Psoas muscle (tissue), 8 donors: ENCODE results near the gene GSX1. TPM values are rescaled to one million over a fixed set of nuclear protein-coding genes. Genes with fewer than 3 reads are reported as not detected.
"Not testable (repeated sequence)": the region's sequence is repeated elsewhere in the genome, so short reads cannot be mapped to it uniquely, and the experiment has no call there.

Experiments
- ATAC-seq, 4 donors: fragments of 200-7000 bp; cut with Tn5 transposase; one replicate each; pipeline ENCODE4 v1.9.1; 2020; ENCODE audit warnings: moderate library complexity in 3 of 4, mild to moderate bottlenecking in 2 of 4
- DNase-seq, 2 donors: peaks; one replicate each; pipeline ENCODE4 v3.0.0-alpha.2; 2020
- H3K27ac ChIP-seq: fragments of 200-600 bp; one replicate; pipeline ENCODE4 v1.8.0; 2022
- H3K27me3 ChIP-seq, 3 donors: fragments of 200-600 bp in 1 of 3; one replicate each; pipeline versions ENCODE4 v1.6.1 to v1.8.0; 2013 to 2022; ENCODE audit warnings: low read length in 2 of 3, mild to moderate bottlenecking in 2 of 3, moderate library complexity in 1 of 3; ENCODE audit not compliant: insufficient read depth in 3 of 3
- H3K36me3 ChIP-seq, 2 donors: fragments of 200-600 bp in 1 of 2; one replicate each; pipeline versions ENCODE4 v1.6.1 to v1.8.0; 2013 to 2022; ENCODE audit warnings: low read depth in 1 of 2, mild to moderate bottlenecking in 1 of 2, moderate library complexity in 1 of 2; ENCODE audit not compliant: insufficient read depth in 1 of 2
- H3K4me1 ChIP-seq: fragments of 200-600 bp; one replicate; pipeline ENCODE4 v1.8.0; 2022
- H3K4me3 ChIP-seq: fragments of 200-600 bp; one replicate; pipeline ENCODE4 v1.8.0; 2022; ENCODE audit warnings: mild to moderate bottlenecking
- H3K9me3 ChIP-seq: fragments of 200-600 bp; one replicate; pipeline ENCODE4 v1.8.0; 2022
- CTCF ChIP-seq: fragments of 200-600 bp; IDR thresholded peaks from one replicate; pipeline ENCODE4 v1.8.0; 2022; ENCODE audit warnings: antibody characterized with exemption
- WGBS, 3 donors: extraction: QIAGEN DNeasy Blood & Tissue Kit; methylation state at CpG; one replicate each; pipeline versions ENCODE4 v1.1.6 to v1.1.7; 2013; 5-methylcytosine and 5-hydroxymethylcytosine counted together
- intact Hi-C, 2 donors: fragments of 100-400 bp; cut with DNase I; formaldehyde crosslinking; loops; one replicate each; pipeline versions ENCODE4 v1.11.0 to v1.14.2; 2022
- polyA plus RNA-seq, 3 donors: library from polyadenylated mRNA; stranded (reverse); fragments of 200-250 nt; gene quantifications; one replicate each; pipeline ENCODE4 v1.2.3, GENCODE V29; 2013
- total RNA-seq, 4 donors: library from RNA; stranded (reverse); fragmentation: NEBNext Ultra II Directional in 2 of 4; extraction: Animal tissue kit (Norgen Biotek cat#: 25700) in 2 of 4; gene quantifications; one replicate each; pipeline versions ENCODE4 v1.2.1 to v1.2.4, GENCODE V29; 2021 to 2023
- donor health status: healthy with polysubstance abuse.
- donor health status: DM: no; HTN: no; CAD: no; lungs with moderate emphysema.
- donor health status: Bipolar disorder and iron deficiency.
- donor health status: healthy.
- donor health status: DM: yes; HTN: yes; CAD: no.
- donor health status: DM: no; HTN: no; CAD: no.
- donor health status: DM: no; HTN: no; CAD: no.
- donor health status: DM: yes; HTN: yes; CAD: no.

Gene GSX1
- total and polyA plus RNA-seq, 7 donors: not detected

- Histone ChIP-seq H3K4me1 (no peaks in the 10 kb centered on the region), H3K27me3 (peaks cover 0 to 55% (median 1%) of the 10 kb centered on the region in 3 donors), H3K9me3 (no peaks in the 10 kb centered on the region), H3K27ac (no peak overlapping the region), H3K36me3 (no peaks in the 10 kb centered on the region), H3K4me3 (no peak overlapping the region)
- WGBS, 3 donors: 56 to 64% (median 61%) methylated on average over 7 of the region's 7 CpGs
- ATAC-seq: no peak
- intact Hi-C loops: no loop called here
- TF ChIP-seq CTCF: no peak
- no peak for DNase-seq
Observed at GRCh38 chr13:27810009-27810408, 17.7 kb downstream of the GSX1 start.

- no peak overlapping the region for H3K4me3 ChIP-seq
- ATAC-seq (no peak), DNase-seq (no peak)
- WGBS, 3 donors: 44 to 55% (median 53%) methylated on average over 2 of the region's 2 CpGs
- H3K27ac ChIP-seq: no peak overlapping the region
- intact Hi-C loops: no loop called here
- H3K36me3 ChIP-seq: no peaks in the 10 kb centered on the region
- H3K4me1 ChIP-seq: no peaks in the 10 kb centered on the region
- TF ChIP-seq CTCF: no peak
- H3K27me3 ChIP-seq: peaks cover 0 to 55% (median 5%) of the 10 kb centered on the region in 3 donors
- no peaks in the 10 kb centered on the region for H3K9me3 ChIP-seq
Observed at GRCh38 chr13:27810461-27810860, 18.2 kb downstream of the GSX1 start.

- TF ChIP-seq CTCF: no peak
- H3K27me3 ChIP-seq: peaks cover 0 to 51% (median 9%) of the 10 kb centered on the region in 3 donors
- WGBS, 3 donors: 62 to 72% (median 70%) methylated on average over 9 of the region's 9 CpGs
- H3K36me3 ChIP-seq: no peaks in the 10 kb centered on the region
- H3K4me3 ChIP-seq: no peak overlapping the region
- H3K27ac ChIP-seq: no peak overlapping the region
- intact Hi-C loops: no loop called here
- no peak for DNase-seq
- ATAC-seq: no peak
- H3K4me1 ChIP-seq: no peaks in the 10 kb centered on the region
- H3K9me3 ChIP-seq: no peaks in the 10 kb centered on the region
Observed at GRCh38 chr13:27813826-27814225, 21.5 kb downstream of the GSX1 start.

- ATAC-seq, H3K4me1 ChIP-seq, H3K27ac ChIP-seq, H3K4me3 ChIP-seq, intact Hi-C loops, DNase-seq, H3K9me3 ChIP-seq, H3K36me3 ChIP-seq: not testable (repeated sequence)
- WGBS, 3 donors: 82 to 92% (median 84%) methylated on average over 2 of the region's 2 CpGs
- H3K27me3 ChIP-seq: peaks cover 3 to 84% (median 13%) of the 10 kb centered on the region in 3 donors
Observed at GRCh38 chr13:27817832-27818231, 25.5 kb downstream of the GSX1 start.

GRCh38 chr13:27820524-27821482, 28.5 kb downstream of the GSX1 start:
- H3K27me3 ChIP-seq: peaks cover 3 to 80% (median 13%) of the 10 kb centered on the region in 3 donors
- intact Hi-C loops: loop anchor here in 1 of 2 donors (10.0 kb wide), 1 partner anchor 836 kb away; no protein-coding TSS in a partner anchor
- 2% methylated on average over 46 of the region's 46 CpGs for WGBS, 3 donors

More at GRCh38 chr13:27820524-27821482, 28.5 kb downstream of the GSX1 start:
- Histone ChIP-seq H3K9me3 (no peaks in the 10 kb centered on the region), H3K4me3 (no peak overlapping the region), H3K36me3 (no peaks in the 10 kb centered on the region), H3K4me1 (no peaks in the 10 kb centered on the region), H3K27ac (no peak overlapping the region)
- DNase-seq (no peak), ATAC-seq (no peak)
- TF ChIP-seq CTCF: no peak
